ENCODE data around the gene CLCN7.

Gene CLCN7

DNA sequence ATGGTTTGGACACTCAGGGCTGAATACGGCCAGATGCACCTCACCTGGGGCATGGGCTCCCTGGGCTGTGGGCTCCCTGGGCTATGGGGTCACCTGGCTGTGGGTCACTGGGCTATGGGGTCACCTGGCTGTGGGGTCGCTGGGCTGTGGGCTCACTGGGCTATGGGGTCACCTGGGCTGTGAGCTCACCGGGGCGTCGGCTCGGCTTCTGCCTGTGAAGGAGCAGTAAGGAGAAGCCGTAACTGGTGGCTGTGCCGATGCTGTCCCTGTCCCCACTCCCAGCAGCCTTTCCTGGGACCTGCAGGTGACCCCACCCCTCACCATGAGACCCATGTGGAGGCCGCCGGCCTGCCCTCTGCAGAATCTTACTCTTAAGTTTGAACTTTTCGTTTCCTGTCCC lies 45.8 kb downstream of the CLCN7 start:
- DNase-seq: no peak
- peak overlapping the region; percentile 36 for H3K9ac ChIP-seq (ENCODE audit: low read length)
- H3K4me1 ChIP-seq (ENCODE audit: control insufficient read depth, insufficient read depth, low read depth, low read length): no peaks in the 10 kb centered on the region
- no peak overlapping the region for H2AK5ac ChIP-seq (ENCODE audit: low read length, severe bottlenecking)
- H2BK15ac ChIP-seq (ENCODE audit: low read depth, poor library complexity, severe bottlenecking): no peak overlapping the region
- no peak overlapping the region for H3K4me3 ChIP-seq (ENCODE audit: insufficient read depth in 1 of 2, low read depth in 1 of 2, low read length in 2 of 2)
- H4K91ac ChIP-seq (ENCODE audit: low read length): no peak overlapping the region
- H2BK12ac ChIP-seq (ENCODE audit: low read length in 2 of 2): no peak overlapping the region
- 90% methylated on average over 11 of the region's 11 CpGs for WGBS
- H3K14ac ChIP-seq (ENCODE audit: low read length in 2 of 2): no peak overlapping the region
- no peaks in the 10 kb centered on the region for H3K79me1 ChIP-seq (replicated peaks; ENCODE audit: low read length, poor library complexity, severe bottlenecking)
- H2BK5ac ChIP-seq (ENCODE audit: low read depth, low read length, poor library complexity, severe bottlenecking): no peak overlapping the region
- no peak overlapping the region for H2BK120ac ChIP-seq (ENCODE audit: low read depth, low read length)
- H3K4ac ChIP-seq (ENCODE audit: low read depth in 1 of 2, low read length in 2 of 2): no peak overlapping the region
- H4K8ac ChIP-seq (ENCODE audit: low read length): no peak overlapping the region
- H2AFZ ChIP-seq (ENCODE audit: low read depth, low read length): no peak overlapping the region
- H3K27ac ChIP-seq (ENCODE audit: low read length, poor library complexity, severe bottlenecking): no peak overlapping the region
- H3K4me2 ChIP-seq (ENCODE audit: low read length, poor library complexity, severe bottlenecking): no peak overlapping the region
- H3K18ac ChIP-seq (ENCODE audit: low read depth in 1 of 2, low read length in 2 of 2): no peak overlapping the region
- H3K9me3 ChIP-seq (ENCODE audit: control insufficient read depth, low read length): no peaks in the 10 kb centered on the region
- peaks cover 9 to 38% of the 10 kb centered on the region in 2 experiments for H3K27me3 ChIP-seq (ENCODE audit: control insufficient read depth in 1 of 2, insufficient read depth in 1 of 2, low read length in 2 of 2)
- H3K36me3 ChIP-seq (ENCODE audit: control insufficient read depth in 1 of 2, insufficient read depth in 2 of 2, low read depth in 1 of 2, low read length in 2 of 2): no peaks in the 10 kb centered on the region
- H3K23ac ChIP-seq (ENCODE audit: low read length in 2 of 2): no peak overlapping the region

DNA sequence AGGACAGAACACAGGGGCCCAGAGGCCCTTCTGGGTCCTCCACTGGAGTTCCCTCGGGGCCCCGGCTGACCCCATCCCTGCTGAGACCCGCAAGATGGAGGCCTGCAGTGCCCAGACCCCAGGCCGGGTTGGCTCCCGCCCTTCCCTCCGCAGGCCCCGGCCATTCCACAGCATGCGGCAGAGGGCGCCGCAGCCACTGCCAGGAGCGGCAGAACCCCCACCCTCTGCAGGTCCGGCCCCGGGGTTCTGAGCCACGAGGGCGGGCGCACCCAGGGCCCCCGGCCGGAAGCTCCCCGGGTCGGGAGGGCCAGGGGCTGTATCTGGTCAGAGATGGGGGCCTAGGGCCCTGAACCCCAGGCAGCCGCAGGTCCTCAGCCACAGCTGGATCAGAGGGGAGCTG lies 46.3 kb downstream of the CLCN7 start:
- peak overlapping the region; percentile 36 for H3K9ac ChIP-seq (ENCODE audit: low read length)
- H3K18ac ChIP-seq (ENCODE audit: low read depth in 1 of 2, low read length in 2 of 2): no peak overlapping the region
- no peak overlapping the region for H2BK120ac ChIP-seq (ENCODE audit: low read depth, low read length)
- no peak overlapping the region for H3K4me2 ChIP-seq (ENCODE audit: low read length, poor library complexity, severe bottlenecking)
- DNase-seq: peak; percentile 18
- no peak overlapping the region for H3K23ac ChIP-seq (ENCODE audit: low read length in 2 of 2)
- H3K27me3 ChIP-seq (ENCODE audit: control insufficient read depth in 1 of 2, insufficient read depth in 1 of 2, low read length in 2 of 2): peaks cover 9 to 37% of the 10 kb centered on the region in 2 experiments
- no peak overlapping the region for H3K14ac ChIP-seq (ENCODE audit: low read length in 2 of 2)
- H3K79me1 ChIP-seq (replicated peaks; ENCODE audit: low read length, poor library complexity, severe bottlenecking): no peaks in the 10 kb centered on the region
- H2AFZ ChIP-seq (ENCODE audit: low read depth, low read length): no peak overlapping the region
- no peaks in the 10 kb centered on the region for H3K9me3 ChIP-seq (ENCODE audit: control insufficient read depth, low read length)
- H2BK5ac ChIP-seq (ENCODE audit: low read depth, low read length, poor library complexity, severe bottlenecking): no peak overlapping the region
- 51% methylated on average over 21 of the region's 21 CpGs for WGBS
- no peaks in the 10 kb centered on the region for H3K4me1 ChIP-seq (ENCODE audit: control insufficient read depth, insufficient read depth, low read depth, low read length)
- no peak overlapping the region for H3K4ac ChIP-seq (ENCODE audit: low read depth in 1 of 2, low read length in 2 of 2)
- H2BK12ac ChIP-seq (ENCODE audit: low read length in 2 of 2): no peak overlapping the region
- H2AK5ac ChIP-seq (ENCODE audit: low read length, severe bottlenecking): no peak overlapping the region
- no peak overlapping the region for H3K27ac ChIP-seq (ENCODE audit: low read length, poor library complexity, severe bottlenecking)
- no peak overlapping the region for H4K8ac ChIP-seq (ENCODE audit: low read length)
- H2BK15ac ChIP-seq (ENCODE audit: low read depth, poor library complexity, severe bottlenecking): no peak overlapping the region
- H4K91ac ChIP-seq (ENCODE audit: low read length): no peak overlapping the region
- no peak overlapping the region for H3K4me3 ChIP-seq (ENCODE audit: insufficient read depth in 1 of 2, low read depth in 1 of 2, low read length in 2 of 2)
- H3K36me3 ChIP-seq (ENCODE audit: control insufficient read depth in 1 of 2, insufficient read depth in 2 of 2, low read depth in 1 of 2, low read length in 2 of 2): no peaks in the 10 kb centered on the region

DNA sequence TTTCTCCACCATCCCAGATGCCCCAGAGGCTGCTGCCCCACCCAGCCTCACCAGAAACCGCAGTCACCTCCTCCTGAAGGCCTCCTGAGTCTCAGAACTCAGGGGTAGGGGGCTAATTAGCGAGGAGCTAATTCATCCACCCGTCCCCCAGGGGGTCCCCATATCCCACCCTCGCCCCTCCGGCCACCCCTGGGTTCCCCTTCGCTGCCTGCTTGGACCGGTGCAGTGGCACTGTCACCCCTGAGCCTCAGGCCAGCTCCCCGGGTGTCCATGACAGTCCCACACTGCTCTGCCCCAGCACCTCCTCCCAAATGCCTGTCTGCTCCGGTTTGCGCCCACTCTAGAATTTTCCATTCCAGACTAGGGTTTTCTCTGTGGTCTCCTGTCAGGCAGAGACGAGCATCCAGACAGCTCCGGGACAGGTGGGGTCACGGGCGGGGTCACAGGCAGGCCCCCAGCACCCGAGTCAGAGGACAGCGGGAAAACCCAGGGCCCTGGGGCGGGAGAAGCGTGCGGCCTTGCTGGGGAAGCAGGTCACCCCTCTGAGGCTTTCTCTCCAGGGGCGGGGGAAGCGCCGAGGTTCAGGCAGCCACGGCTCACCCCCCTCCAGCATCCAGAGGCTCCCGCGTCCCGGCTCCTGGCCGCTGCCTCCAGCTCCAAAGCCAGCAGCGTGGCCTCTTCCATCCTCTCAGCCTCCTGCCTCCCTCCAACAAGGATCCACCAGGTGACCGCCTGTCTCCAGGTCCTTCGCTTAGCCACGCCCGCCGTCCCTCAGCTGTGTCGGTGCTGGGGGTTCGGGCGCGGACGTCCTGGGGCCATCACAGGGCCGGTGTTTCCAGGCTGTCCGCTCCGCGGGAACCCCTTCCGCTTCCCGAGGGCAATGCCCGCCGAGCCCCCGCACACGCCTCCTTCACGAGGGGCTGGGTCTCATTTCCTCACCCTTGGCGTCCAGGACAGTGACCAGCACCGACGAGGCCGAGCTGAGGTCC lies 47.1 kb downstream of the CLCN7 start:
- Histone ChIP-seq H2AK5ac (ENCODE audit: low read length, severe bottlenecking) (no peak overlapping the region), H3K36me3 (ENCODE audit: control insufficient read depth in 1 of 2, insufficient read depth in 2 of 2, low read depth in 1 of 2, low read length in 2 of 2) (no peaks in the 10 kb centered on the region), H3K9me3 (ENCODE audit: control insufficient read depth, low read length) (no peaks in the 10 kb centered on the region), H3K27me3 (ENCODE audit: control insufficient read depth in 1 of 2, insufficient read depth in 1 of 2, low read length in 2 of 2) (peaks cover 9 to 33% of the 10 kb centered on the region in 2 experiments), H3K79me1 (replicated peaks; ENCODE audit: low read length, poor library complexity, severe bottlenecking) (no peaks in the 10 kb centered on the region), H2BK15ac (ENCODE audit: low read depth, poor library complexity, severe bottlenecking) (peak overlapping the region; percentile 66), H2BK120ac (ENCODE audit: low read depth, low read length) (no peak overlapping the region), H3K23ac (ENCODE audit: low read length in 2 of 2) (no peak overlapping the region), H3K4me2 (ENCODE audit: low read length, poor library complexity, severe bottlenecking) (no peak overlapping the region), H4K91ac (ENCODE audit: low read length) (no peak overlapping the region), H3K9ac (ENCODE audit: low read length) (no peak overlapping the region), H2BK12ac (ENCODE audit: low read length in 2 of 2) (no peak overlapping the region), H3K14ac (ENCODE audit: low read length in 2 of 2) (no peak overlapping the region), H2BK5ac (ENCODE audit: low read depth, low read length, poor library complexity, severe bottlenecking) (no peak overlapping the region), H3K4ac (ENCODE audit: low read depth in 1 of 2, low read length in 2 of 2) (no peak overlapping the region), H4K8ac (ENCODE audit: low read length) (no peak overlapping the region), H3K4me3 (ENCODE audit: insufficient read depth in 1 of 2, low read depth in 1 of 2, low read length in 2 of 2) (no peak overlapping the region), H3K18ac (ENCODE audit: low read depth in 1 of 2, low read length in 2 of 2) (no peak overlapping the region), H3K4me1 (ENCODE audit: control insufficient read depth, insufficient read depth, low read depth, low read length) (no peaks in the 10 kb centered on the region), H3K27ac (ENCODE audit: low read length, poor library complexity, severe bottlenecking) (no peak overlapping the region), H2AFZ (ENCODE audit: low read depth, low read length) (no peak overlapping the region)
- WGBS: 94% methylated on average over 53 of the region's 53 CpGs
- DNase-seq: no peak

DNA sequence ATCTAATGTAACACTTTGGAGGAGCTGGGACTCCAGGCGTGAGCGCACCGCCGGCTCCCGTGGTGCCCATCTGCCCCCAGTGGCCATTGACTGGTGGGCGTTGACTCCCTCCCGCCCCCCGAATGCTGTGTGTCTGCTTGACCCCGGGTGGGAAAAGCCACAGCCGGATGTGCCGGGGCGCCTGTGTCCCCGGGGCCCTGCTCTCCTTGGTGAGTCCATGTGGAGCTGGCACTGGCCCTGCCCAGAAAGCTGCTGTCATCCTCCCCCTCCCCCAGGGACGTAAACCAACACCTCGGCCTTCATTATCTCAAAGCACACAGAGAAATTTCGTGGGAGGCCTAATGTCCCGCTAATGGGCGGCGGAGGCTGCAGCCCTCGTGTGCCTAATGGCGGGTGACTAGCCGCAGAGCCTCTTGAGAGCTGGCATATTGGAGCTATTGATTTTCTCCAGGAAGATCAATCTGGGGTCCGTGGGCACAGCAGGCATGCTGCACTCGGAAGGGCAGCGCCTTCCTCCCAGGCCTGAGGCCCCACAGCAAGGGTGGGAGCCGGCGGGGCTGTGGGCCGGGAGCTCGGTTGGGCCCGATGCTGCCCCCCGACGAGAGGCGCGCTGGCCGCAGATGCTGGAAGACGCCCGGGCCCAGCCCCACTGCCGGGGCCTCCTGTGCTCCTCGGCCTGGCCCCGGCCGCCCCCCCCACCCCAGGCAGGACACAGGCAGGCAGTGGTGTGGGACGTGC lies 47.9 kb downstream of the CLCN7 start:
- Histone ChIP-seq H3K9ac (ENCODE audit: low read length) (no peak overlapping the region), H4K91ac (ENCODE audit: low read length) (no peak overlapping the region), H3K79me1 (replicated peaks; ENCODE audit: low read length, poor library complexity, severe bottlenecking) (peaks cover 4% of the 10 kb centered on the region), H3K4me2 (ENCODE audit: low read length, poor library complexity, severe bottlenecking) (no peak overlapping the region), H3K4ac (ENCODE audit: low read depth in 1 of 2, low read length in 2 of 2) (no peak overlapping the region), H3K27me3 (ENCODE audit: control insufficient read depth in 1 of 2, insufficient read depth in 1 of 2, low read length in 2 of 2) (peaks cover 6 to 28% of the 10 kb centered on the region in 2 experiments), H4K8ac (ENCODE audit: low read length) (no peak overlapping the region), H2BK15ac (ENCODE audit: low read depth, poor library complexity, severe bottlenecking) (no peak overlapping the region), H2AK5ac (ENCODE audit: low read length, severe bottlenecking) (no peak overlapping the region), H3K4me3 (ENCODE audit: insufficient read depth in 1 of 2, low read depth in 1 of 2, low read length in 2 of 2) (no peak overlapping the region), H3K4me1 (ENCODE audit: control insufficient read depth, insufficient read depth, low read depth, low read length) (no peaks in the 10 kb centered on the region), H2BK120ac (ENCODE audit: low read depth, low read length) (peak overlapping the region; percentile 27), H2BK5ac (ENCODE audit: low read depth, low read length, poor library complexity, severe bottlenecking) (no peak overlapping the region), H3K27ac (ENCODE audit: low read length, poor library complexity, severe bottlenecking) (no peak overlapping the region), H3K14ac (ENCODE audit: low read length in 2 of 2) (no peak overlapping the region), H3K9me3 (ENCODE audit: control insufficient read depth, low read length) (no peaks in the 10 kb centered on the region), H3K23ac (ENCODE audit: low read length in 2 of 2) (no peak overlapping the region), H3K18ac (ENCODE audit: low read depth in 1 of 2, low read length in 2 of 2) (no peak overlapping the region), H2BK12ac (ENCODE audit: low read length in 2 of 2) (no peak overlapping the region), H2AFZ (ENCODE audit: low read depth, low read length) (no peak overlapping the region), H3K36me3 (ENCODE audit: control insufficient read depth in 1 of 2, insufficient read depth in 2 of 2, low read depth in 1 of 2, low read length in 2 of 2) (no peaks in the 10 kb centered on the region)
- no peak for DNase-seq
- WGBS: 82% methylated on average over 40 of the region's 42 CpGs
